ENCODE data around the gene BDH1.
"Not testable (repeated sequence)": the region's sequence is repeated elsewhere in the genome, so short reads cannot be mapped to it uniquely, and the experiment has no call there.

Gene BDH1

DNA sequence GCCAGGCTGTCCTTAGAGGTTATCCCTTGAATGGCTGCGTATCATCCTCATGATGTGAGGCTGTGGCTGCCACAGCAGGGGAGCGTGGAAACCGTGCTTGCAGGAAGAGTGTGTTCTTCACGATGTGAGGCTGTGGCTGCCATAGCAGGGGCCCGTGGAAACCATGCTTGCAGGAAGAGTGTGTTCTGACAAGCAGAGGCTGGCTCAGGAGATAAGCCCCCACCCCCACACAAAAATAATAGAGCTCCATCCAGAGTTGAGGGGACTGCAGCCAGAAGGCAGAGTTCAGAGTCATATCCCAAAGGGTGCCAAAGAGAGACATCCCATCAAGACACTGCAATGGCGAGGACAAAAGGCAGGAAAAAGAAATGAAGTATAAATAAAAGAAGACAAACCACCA is 22.6 kb upstream of the BDH1 start:
- in situ Hi-C loops (cut with MboI; ENCODE audit: low sequenced_read_pairs): no loop called here

DNA sequence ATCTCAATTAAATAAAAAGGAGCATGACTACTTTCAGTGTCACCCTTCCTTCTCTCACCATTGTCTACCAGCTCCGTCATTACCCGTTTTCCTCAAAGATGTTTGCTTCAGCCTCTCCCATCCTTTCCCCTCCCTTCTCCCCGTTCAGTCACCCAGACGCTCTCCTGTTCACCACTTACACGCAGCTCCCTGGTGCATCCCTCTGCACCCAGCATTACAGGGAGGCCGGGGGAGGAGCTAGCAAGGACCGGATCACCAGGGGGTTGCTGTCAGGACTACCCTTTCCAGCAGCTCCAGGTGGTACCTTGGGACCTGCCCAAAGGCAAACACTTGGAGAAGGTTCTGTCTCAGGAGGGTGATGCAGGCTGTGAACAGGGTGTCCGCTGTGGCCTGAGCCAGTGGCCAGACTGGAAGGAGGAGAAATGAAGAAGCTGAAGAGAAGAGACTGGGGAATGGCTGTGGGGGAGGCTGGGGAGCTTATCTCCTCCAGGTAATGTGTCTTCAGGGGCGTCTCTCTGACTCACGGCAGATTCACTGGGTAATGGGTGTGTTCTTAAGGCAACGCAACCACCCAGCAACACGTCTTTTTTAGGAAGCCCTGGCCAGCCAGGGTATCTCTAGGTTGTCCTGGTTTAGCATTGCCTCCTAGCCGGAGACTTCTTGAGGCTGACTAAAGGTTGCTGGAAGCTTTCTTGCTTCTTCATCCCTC is 21.8 kb upstream of the BDH1 start:
- in situ Hi-C loops (cut with MboI; ENCODE audit: low sequenced_read_pairs): no loop called here

DNA sequence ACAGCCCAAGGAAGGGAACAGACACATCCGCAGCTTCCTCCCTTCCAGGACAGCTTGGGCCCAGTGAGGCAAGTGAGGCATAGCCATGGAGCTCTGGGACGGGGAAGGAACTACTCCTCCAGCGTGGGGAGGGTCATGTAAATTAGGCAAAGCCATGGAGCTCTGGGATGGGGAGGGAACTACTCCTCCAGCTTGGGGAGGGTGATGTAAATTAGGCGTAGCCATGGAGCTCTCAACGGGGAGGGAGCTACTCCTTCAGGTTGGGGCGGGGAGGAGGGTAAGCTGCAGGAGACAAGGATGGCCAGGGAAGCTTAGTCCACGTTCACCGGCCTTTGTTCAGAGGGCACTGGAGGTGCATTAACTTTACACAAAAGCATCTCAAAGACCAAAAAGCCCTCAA is 21.1 kb upstream of the BDH1 start:
- in situ Hi-C loops (cut with MboI; ENCODE audit: low sequenced_read_pairs): no loop called here

DNA sequence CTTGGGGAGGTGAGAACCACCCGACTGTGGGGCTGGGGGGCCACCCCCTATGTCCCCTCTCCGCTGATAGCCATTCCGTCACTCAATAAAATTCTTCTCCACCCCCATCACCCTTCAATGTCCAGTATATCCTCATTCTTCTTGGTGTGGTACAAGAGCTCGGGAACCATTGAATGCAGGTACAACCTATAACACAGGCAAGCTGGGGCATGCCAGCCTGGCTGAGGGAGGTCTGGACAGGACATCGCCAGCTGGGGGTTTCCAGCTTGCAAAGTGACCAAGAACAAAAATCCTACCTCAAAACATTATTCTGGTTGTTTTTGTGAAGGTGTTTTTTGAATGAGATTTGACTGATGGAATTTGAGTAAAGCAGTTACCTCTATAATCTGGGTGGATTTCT is 19.6 kb upstream of the BDH1 start:
- in situ Hi-C loops (cut with MboI; ENCODE audit: low sequenced_read_pairs): no loop called here

DNA sequence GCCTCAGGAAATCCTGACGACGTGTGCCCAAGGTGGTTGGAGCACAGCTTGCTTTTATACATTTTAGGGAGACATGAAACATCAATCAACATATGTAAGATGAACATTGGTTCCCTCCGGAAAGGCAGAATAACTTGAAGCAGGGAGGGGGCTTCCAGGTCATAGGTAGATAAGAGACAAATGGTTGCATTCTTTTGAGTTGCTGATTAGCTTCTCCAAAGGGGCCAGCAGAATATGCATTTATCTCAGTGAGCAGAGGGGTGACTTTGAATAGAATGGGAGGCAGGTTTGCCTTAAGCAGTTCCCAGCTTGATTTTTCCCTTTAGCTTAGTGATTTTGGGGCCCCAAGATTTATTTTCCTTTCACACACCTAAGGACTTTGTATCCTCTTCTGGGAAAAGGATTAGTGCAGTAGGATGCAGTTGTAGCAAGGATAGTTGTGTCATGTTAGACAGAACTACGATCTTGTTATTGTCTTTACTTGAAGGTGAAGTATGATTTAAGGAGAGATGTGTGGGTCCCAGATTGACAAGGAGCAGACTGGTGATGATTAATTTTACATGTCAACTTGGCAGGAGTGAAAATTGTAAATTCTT is 18.7 kb upstream of the BDH1 start:
- in situ Hi-C loops (cut with MboI; ENCODE audit: low sequenced_read_pairs): not testable (repeated sequence)

DNA sequence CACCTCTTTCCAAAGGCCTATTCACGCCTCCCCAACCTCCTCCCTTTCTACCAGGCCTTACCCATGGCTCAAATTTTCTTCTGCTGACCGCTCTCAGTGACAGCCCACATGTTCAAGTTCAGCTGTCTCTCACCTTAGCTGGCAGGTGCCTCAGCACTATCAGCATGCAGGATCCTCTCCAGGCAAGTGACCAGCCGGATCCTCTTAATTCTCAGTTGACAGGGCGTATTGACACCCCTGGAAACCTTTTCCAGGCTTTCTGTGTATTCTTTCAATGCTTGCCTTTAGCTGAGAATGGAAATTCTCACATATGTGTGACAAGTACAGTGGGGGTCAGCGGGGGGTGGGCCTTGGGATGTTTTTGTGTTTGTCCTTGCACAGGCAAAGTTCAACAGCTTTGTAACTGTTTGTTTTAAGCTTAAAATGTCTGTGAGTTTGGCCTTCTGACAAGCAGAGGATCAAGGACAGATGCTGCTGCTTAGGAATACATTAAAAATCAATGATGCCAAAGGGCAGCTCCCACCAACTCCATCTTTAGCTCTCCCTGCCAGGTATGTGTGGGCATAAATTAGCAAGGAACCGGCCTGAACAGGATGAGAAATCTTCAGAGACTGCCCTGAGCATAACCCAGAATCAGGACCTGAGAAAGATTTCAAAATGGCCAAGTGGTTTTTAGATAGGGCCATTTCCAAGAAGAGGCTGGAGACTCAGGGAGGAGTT is 17.4 kb upstream of the BDH1 start:
- in situ Hi-C loops (cut with MboI; ENCODE audit: low sequenced_read_pairs): no loop called here

DNA sequence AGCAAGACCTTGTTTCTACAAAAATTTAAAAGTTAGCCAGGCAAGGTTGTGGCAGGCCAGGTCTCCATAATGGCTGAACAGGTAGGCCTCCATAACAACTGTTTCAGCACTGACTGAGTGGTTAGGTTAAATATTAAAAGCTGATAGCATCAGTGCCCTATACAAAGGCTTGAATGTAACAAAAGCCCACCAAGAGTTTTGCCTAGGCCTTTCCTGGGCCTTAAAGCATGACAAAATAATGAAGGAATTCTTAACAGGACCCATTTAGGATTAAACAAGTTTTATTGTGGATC is 16.1 kb upstream of the BDH1 start:
- in situ Hi-C loops (cut with MboI; ENCODE audit: low sequenced_read_pairs): not testable (repeated sequence)

DNA sequence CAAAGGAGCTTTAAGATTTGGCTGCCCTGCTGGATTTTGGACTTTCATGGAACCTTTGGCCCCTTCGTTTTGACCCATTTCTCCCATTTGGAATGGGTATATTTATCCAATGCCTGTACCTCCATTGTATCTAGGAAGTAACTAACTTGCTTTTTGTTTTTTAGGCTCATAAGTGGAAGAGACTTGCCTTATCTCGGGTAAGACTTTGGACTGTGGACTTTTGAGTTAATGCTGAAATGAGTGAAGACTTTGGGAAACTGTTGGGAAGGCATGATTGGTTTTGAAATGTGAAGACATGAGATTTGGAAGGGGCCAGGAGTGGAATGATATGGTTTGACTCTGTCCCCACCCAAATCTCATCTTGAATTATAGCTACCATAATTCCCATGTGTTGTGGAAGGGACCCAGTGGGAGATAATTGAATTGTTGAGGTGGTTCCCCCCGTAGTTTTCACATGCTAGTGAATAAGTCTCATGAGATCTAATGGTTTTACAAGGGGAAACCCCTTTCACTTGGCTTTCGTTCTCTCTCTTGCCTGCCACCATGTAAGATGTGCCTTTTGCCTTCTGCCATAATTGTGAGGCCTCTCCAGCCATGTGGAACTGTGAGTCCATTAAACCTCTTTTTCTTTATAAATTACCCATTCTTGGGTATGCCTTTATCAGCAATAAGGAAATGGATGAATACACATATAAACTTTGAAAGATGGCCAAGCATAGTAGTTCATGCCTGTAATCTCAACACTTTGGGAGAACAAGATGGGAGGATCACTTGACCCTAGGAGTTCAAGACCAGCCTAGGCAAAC is 15.5 kb upstream of the BDH1 start:
- in situ Hi-C loops (cut with MboI; ENCODE audit: low sequenced_read_pairs): not testable (repeated sequence)

DNA sequence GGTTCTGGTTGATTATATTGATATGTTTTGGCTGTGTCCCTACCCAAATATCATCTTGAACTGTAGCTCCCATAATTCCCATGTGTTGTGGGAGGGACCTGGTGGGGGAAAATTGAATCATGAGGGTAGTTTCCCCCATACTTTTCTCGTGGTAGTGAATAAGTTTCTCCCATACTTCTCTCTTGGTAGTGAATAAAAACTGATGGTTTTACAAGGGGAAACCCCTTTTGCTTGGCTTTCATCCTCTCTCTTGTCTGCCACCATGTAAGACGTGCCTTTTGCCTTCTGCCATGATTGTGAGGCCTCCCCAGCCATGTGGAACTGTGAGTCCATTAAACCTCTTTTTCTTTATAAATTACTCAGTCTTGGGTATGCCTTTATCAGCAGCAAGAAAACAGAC is 13.7 kb upstream of the BDH1 start:
- in situ Hi-C loops (cut with MboI; ENCODE audit: low sequenced_read_pairs): not testable (repeated sequence)

DNA sequence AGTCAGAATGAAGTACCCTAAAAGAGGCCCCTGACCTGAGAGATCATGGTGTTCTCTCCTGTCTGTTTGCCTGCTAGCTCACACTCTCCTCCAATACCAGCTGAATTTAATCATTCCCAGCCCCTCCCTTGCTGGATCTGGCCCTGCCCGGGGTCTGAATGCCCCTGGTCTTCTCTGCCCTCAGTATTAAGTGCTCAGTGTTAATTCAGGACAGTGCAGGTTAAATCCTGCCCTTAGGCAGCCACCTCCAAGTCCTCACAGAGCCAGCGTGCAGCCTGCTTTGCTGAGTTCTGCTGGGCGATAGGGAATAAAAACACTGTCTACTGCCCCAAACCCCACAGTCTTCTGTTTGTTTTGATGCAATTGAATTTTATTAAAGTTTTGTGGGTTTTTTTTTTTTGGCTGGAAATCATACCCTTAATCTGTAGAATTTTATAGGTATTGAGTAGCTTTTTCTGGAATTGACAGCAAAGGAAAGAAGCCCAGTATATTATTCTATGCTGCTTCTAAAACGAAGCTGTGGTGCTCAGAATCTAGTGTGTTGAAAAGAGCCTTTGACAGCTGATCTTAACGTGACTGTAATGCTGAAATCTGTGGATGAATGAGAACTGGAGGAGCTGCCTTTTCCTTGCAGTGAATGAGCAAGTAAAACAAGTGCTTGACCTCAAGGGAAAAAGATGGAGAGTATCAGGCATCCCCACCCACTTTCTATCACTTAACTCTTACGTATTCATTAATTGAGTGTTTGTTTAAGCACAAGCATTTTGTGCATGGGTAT is 12.3 kb upstream of the BDH1 start:
- in situ Hi-C loops (cut with MboI; ENCODE audit: low sequenced_read_pairs): no loop called here

DNA sequence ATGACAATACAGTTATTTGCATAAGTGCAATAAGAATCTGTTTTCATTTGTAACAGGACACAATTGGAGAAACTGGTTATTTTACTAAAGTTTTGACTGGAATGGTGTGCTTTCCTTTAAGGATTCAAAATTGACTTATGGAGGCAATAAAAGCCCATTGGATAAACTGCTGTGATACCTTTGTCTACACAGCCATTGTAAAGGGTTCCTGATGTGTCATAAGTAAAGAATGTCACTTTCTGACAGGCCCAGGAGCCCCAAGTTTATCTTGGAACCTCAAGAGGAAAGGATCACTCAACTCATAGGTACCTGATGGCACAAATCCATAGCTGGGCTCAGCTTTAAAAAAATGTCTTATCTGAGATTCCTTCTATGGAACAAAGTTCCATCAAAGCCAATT is 10.4 kb upstream of the BDH1 start:
- in situ Hi-C loops (cut with MboI; ENCODE audit: low sequenced_read_pairs): not testable (repeated sequence)

DNA sequence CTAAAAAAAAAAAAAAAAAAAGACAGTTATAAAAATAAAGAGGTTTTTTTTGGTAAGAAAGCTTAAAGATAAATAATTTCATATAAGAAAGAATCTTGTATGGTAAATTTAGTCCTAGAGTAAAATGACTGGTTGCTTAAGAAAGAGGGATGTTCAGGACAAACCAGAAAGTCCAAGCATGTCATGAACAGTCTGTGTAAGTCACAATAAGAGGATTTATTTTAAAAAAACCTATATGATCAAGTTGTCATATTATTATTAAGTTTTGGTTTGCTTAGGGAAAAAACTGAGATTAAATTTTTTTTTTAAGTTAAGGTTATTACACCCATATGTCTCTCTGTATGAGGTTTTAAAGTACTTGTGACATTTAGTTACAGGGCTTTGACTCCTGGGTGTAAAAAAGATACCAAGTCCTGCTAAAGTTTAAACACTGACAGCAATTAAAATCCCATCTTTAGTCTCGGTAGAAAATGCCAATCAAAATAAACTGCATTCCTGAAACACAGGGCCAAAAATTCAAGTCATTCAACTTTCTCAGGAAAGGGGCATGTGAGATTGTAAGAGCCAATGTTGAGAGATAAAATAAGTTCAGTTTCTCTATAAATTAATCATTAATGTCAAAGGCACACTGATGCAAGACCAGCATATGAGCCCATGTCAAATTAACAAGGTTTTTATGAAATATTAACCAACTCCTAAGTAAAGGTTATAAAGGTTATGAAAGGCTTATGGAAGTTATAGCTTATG is 8.5 kb upstream of the BDH1 start:
- in situ Hi-C loops (cut with MboI; ENCODE audit: low sequenced_read_pairs): no loop called here

DNA sequence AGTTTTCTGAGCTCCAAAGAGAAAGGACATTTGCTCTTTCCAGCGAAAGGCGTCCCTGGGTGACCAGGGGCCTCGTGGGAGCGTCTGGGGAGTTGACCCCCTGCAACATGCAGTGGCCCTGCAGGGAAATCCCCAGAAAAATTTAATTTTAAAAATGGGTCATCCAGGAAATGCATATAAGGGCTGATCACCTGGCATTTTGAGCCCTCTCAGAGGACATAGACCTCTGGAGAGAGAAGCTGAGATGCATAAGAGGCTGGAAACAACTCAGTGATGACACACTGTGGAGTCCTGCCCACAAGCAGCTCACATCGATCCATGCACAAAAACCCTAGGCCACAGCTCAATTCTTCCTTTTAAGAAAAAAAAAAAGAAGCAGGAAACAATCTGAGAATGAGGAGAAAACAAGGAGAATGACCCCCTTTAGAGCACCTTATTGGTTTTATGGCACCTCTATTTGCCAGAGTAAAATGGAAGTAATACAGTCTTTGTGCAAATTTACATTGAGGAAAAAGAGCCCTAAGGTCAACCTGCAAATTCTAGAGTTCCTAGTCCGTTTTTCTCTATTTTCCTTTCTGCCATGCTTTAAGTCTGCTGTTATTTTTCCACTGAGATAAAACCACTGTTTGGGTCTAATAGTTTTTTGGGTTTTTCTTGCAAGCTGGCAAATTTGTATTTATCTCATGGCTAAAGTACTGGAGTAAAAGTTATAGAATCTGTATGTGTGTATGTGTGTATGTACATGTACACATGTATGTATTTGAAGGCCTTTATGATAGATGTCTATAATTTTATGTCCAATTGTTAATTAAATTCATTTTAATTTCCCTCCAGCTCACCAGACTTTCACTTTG is 6.9 kb upstream of the BDH1 start:
- in situ Hi-C loops (cut with MboI; ENCODE audit: low sequenced_read_pairs): no loop called here

DNA sequence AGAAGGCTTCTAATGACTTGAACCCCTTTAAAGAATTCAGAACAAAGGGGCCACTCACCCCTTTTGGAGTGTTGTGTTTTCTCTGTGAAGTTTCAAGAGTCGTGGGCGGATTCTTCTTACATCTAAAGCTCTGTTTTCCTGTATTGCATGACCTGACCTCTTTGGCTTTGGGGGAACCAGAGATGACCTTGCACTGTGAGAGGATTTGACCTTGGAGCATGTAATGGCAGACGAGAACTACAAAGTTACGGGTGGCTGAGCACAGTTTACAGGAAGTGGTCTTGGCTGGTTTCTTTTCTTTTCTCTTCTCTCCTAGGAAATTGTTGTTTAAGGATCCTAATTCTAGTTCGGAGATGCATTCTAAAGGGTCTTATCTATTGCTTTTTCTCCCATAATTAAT is 6.2 kb upstream of the BDH1 start:
- in situ Hi-C loops (cut with MboI; ENCODE audit: low sequenced_read_pairs): no loop called here

DNA sequence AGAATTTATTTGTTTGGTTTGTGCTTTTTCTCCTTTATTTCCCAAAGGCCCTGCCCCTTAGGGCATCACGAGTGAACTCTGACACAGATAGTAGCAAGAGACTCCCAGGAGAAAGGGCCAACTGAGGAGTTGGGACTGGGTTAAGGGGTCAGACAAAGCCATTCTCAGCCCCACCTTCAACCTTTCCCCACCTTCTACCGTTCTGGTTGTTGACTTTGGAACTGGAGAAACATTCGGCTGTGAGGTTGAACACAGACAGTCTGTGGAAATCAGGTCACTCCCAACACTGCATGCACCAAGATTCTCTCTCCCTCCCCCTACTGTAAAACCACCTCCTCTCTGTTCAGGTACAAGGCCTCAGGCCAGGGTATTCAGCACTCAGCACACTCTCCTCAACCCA is 3.9 kb upstream of the BDH1 start:
- in situ Hi-C loops (cut with MboI; ENCODE audit: low sequenced_read_pairs): no loop called here

DNA sequence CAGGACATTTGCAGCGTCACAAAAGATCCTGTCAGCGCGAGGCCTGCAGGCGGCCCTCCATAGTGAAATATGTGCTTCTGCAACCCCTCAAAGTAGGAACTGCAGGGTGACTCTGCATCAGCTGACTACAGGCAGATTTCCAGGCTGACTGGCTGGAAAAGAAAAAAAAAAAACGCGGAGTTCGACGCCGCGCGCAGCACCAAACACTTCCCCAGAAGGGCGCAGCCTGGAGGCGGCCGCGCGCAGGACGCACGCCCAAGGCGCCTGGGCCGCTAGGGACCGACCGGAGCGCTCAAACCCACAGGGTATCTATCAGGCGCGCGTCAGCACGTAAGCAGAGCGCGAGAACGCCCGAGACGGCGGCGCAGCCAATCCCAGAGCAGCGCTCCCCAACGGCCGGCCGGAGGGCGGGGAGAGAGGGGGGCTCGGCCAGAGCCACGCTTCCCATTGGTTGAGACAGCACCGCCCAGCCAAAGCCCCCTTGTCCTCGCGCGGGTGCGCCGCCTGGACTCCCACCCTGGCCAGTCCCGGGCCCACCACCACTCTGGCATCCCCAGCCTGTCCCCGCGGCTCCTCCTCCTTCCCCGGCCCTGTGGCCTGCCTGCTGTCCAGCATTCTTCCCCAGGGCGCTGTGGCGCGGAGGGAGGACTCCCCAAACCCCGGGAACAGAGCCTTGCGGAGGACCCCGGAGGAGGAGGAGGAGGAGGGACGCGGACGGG is 1.0 kb downstream of the BDH1 start:
- in situ Hi-C loops (cut with MboI; ENCODE audit: low sequenced_read_pairs): no loop called here

DNA sequence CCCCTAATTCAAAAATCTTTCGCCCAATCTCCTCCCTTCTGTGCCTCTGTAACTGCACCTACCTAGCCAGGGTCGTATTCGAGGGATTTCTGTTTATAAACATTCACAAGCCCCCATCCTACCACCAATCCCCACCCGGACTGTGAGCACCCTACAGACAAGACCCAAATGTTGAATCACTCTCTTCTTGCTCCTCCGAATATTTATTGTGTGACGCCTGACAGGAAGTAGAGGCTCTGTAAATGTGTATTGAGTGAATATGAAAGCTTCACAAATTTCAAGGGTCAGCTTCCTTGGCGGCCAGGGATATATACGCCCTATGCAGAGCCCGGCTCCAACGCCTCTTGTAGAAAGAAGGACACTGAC is 1.6 kb downstream of the BDH1 start:
- in situ Hi-C loops (cut with MboI; ENCODE audit: low sequenced_read_pairs): no loop called here

DNA sequence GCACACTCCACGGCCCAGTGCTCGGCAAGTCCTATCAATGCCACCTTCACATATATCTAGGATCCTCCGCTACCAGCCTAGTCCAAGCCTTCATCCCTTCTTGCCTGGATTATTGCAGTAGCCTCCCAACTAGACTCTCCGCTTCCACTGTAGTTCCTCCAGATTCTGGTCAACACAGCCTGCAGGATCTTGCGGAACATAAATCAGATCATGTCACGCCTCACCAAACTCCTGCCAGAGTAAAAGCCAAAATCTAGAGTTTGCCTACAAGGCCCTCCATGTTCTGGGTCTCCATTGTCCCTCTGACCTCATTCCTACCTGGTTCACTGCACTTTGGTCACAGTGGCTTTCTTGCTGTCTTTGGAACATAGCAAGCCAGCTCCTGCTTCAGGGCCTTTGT is 3.6 kb downstream of the BDH1 start:
- in situ Hi-C loops (cut with MboI; ENCODE audit: low sequenced_read_pairs): no loop called here

DNA sequence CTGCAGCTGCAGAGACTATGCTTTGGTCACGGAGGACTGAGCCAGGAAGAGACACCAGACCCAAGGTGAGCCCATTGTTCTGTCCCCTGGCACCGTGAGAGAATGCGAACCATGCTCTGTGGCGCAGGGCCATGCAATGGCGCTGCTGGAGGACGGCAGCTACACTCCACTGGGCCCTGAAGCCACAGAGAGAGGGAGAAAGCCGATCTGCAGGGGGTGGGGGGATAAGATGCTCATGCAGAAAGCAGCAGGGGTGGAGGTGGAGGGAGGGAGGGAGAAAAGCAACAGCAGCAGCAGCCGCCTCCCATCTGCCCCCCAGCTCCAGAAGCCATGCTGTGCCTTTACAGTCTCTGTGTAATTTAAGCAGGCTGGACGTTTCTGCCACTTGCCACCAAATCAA is 5.3 kb downstream of the BDH1 start:
- in situ Hi-C loops (cut with MboI; ENCODE audit: low sequenced_read_pairs): no loop called here

All from HL-60/S4 (cell line).